OCI-LY1 (cell line): ENCODE data around the gene NR4A1.
A peak's percentile ranks its signal among the peaks of the same experiment; 100 is the strongest.

Experiments
- H2AFZ ChIP-seq: fragments of 200-600 bp; sonication (generic), shearing (Covaris generic); 2 replicates; pipeline ENCODE4 v1.6.0; 2014; ENCODE audit warnings: antibody characterized with exemption, mild to moderate bottlenecking, low read length
- H3F3A ChIP-seq: fragments of 200-600 bp; sonication (generic), shearing (Covaris generic); 2 replicates; pipeline ENCODE4 v1.6.0; 2014; ENCODE audit warnings: mild to moderate bottlenecking, antibody characterized with exemption, low read length, moderate library complexity; ENCODE audit not compliant: insufficient read depth
- H3K27ac ChIP-seq: fragments of 200-600 bp; sonication (generic); 2 replicates; pipeline ENCODE4 v1.5.1; 2014; ENCODE audit warnings: low read length, mixed run types, mild to moderate bottlenecking, low read depth; ENCODE audit not compliant: poor library complexity, severe bottlenecking
- H3K27me3 ChIP-seq: fragments of 200-600 bp; sonication (generic); 2 replicates; pipeline ENCODE4 v1.6.0; 2014; ENCODE audit warnings: antibody characterized with exemption, mild to moderate bottlenecking, low read length, moderate library complexity; ENCODE audit not compliant: insufficient read depth
- H3K36me3 ChIP-seq: fragments of 200-600 bp; sonication (generic); 2 replicates; pipeline ENCODE4 v1.6.1; 2014; ENCODE audit warnings: mild to moderate bottlenecking, antibody characterized with exemption, low read length, moderate library complexity, mixed read lengths; ENCODE audit not compliant: insufficient read depth
- H3K4me1 ChIP-seq: fragments of 200-600 bp; sonication (generic); 2 replicates; pipeline ENCODE4 v1.5.1; 2014; ENCODE audit warnings: mild to moderate bottlenecking, low read length, moderate library complexity; ENCODE audit not compliant: insufficient read depth, severe bottlenecking
- H3K4me2 ChIP-seq: fragments of 200-600 bp; sonication (generic), shearing (Covaris generic); 2 replicates; pipeline ENCODE4 v1.6.1; 2014; ENCODE audit warnings: low read length
- H3K4me3 ChIP-seq: fragments of 200-600 bp; sonication (generic); 2 replicates; pipeline ENCODE4 v1.5.1; 2014; ENCODE audit warnings: low read length, low read depth, mild to moderate bottlenecking, mixed read lengths; ENCODE audit not compliant: poor library complexity, severe bottlenecking
- H3K79me2 ChIP-seq: fragments of 200-600 bp; shearing (Covaris generic); 2 replicates; pipeline ENCODE4 v1.6.1; 2016; ENCODE audit warnings: mixed run types, low read length, mixed read lengths; ENCODE audit not compliant: insufficient read depth
- H3K9ac ChIP-seq: fragments of 200-600 bp; sonication (generic), shearing (Covaris generic); 2 replicates; pipeline ENCODE4 v1.6.1; 2014; ENCODE audit warnings: mild to moderate bottlenecking, low read length, mixed read lengths
- H3K9me2 ChIP-seq: fragments of 200-600 bp; sonication (generic), shearing (Covaris generic); 2 replicates; pipeline ENCODE4 v1.6.1; 2014; ENCODE audit warnings: low read depth, mild to moderate bottlenecking, low read length, mixed read lengths
- H3K9me3 ChIP-seq: fragments of 200-600 bp; shearing (Covaris generic); 2 replicates; pipeline ENCODE4 v1.6.1; 2014; ENCODE audit warnings: low read length, mixed read lengths
- H4K20me1 ChIP-seq: fragments of 200-600 bp; sonication (generic), shearing (Covaris generic); 2 replicates; pipeline ENCODE4 v1.6.0; 2016; ENCODE audit warnings: mild to moderate bottlenecking, low read length; ENCODE audit not compliant: insufficient read depth
- CTCF ChIP-seq: fragments of 200-600 bp; sonication (generic), shearing (Covaris generic); IDR thresholded peaks from 2 replicates; pipeline ENCODE4 v1.5.1; 2017; ENCODE audit warnings: mild to moderate bottlenecking, antibody characterized with exemption, low read length, moderate library complexity, mixed read lengths
- EZH2 ChIP-seq: fragments of 200-600 bp; sonication (generic), shearing (Covaris generic); IDR thresholded peaks from 2 replicates; pipeline ENCODE4 v1.8.0; 2017; ENCODE audit warnings: borderline replicate concordance, mixed run types, mild to moderate bottlenecking, antibody characterized with exemption, low read length, moderate library complexity, mixed read lengths

NR4A1 gene

GRCh38 chr12:52042706-52043385, 8.4 kb upstream of the NR4A1 start:
- no peaks in the 10 kb centered on the region for H3K79me2 ChIP-seq
- no peak overlapping the region for H2AFZ ChIP-seq
- H3K9me3 ChIP-seq, result no peaks in the 10 kb centered on the region
- H3K27ac ChIP-seq, result no peak overlapping the region
- no peaks in the 10 kb centered on the region for H3K36me3 ChIP-seq
- peaks cover 10% of the 10 kb centered on the region for H3K4me1 ChIP-seq
- no peak for TF ChIP-seq CTCF
- TF ChIP-seq EZH2, result no peak
- H3K27me3 ChIP-seq, result no peaks in the 10 kb centered on the region; the same call in 1 of the 2 replicates
- no peaks in the 10 kb centered on the region for H4K20me1 ChIP-seq
- H3K4me2 ChIP-seq, result peak overlapping the region; percentile 7; the same call in 1 of the 2 replicates
- no peaks in the 10 kb centered on the region for H3K9me2 ChIP-seq
- H3F3A ChIP-seq, result no peaks in the 10 kb centered on the region
- no peak overlapping the region for H3K4me3 ChIP-seq
- no peak overlapping the region; the same call in 1 of the 2 replicates for H3K9ac ChIP-seq

GRCh38 chr12:52043386-52044212, 7.6 kb upstream of the NR4A1 start:
- no peak overlapping the region for H3K4me2 ChIP-seq
- H3K27ac ChIP-seq, result no peak overlapping the region
- no peaks in the 10 kb centered on the region for H3K9me3 ChIP-seq
- no peak overlapping the region for H3K9ac ChIP-seq
- no peaks in the 10 kb centered on the region for H4K20me1 ChIP-seq
- no peaks in the 10 kb centered on the region for H3F3A ChIP-seq
- no peak overlapping the region for H3K4me3 ChIP-seq
- H3K27me3 ChIP-seq, result no peaks in the 10 kb centered on the region; the same call in 1 of the 2 replicates
- no peak overlapping the region for H2AFZ ChIP-seq
- TF ChIP-seq EZH2 (no peak), CTCF (no peak)
- no peaks in the 10 kb centered on the region for H3K79me2 ChIP-seq
- H3K4me1 ChIP-seq, result peaks cover 10% of the 10 kb centered on the region
- no peaks in the 10 kb centered on the region for H3K9me2 ChIP-seq
- no peaks in the 10 kb centered on the region for H3K36me3 ChIP-seq

GRCh38 chr12:52044292-52044983, 6.8 kb upstream of the NR4A1 start:
- Histone ChIP-seq H3K79me2 (no peaks in the 10 kb centered on the region), H3K27me3 (no peaks in the 10 kb centered on the region; the same call in 1 of the 2 replicates), H3K4me3 (no peak overlapping the region), H3K9ac (no peak overlapping the region), H3K27ac (no peak overlapping the region), H3F3A (no peaks in the 10 kb centered on the region), H3K9me2 (no peaks in the 10 kb centered on the region), H3K36me3 (no peaks in the 10 kb centered on the region), H3K4me1 (peaks cover 10% of the 10 kb centered on the region), H3K4me2 (no peak overlapping the region), H4K20me1 (no peaks in the 10 kb centered on the region), H3K9me3 (no peaks in the 10 kb centered on the region), H2AFZ (no peak overlapping the region)
- no peak for TF ChIP-seq EZH2
